Caco-2 (cell line): ENCODE results near the gene MOCS1. TPM values are rescaled to one million over a fixed set of nuclear protein-coding genes. Genes with fewer than 3 reads are reported as not detected.
A peak's percentile ranks its signal among the peaks of the same experiment; 100 is the strongest.

Experiments
- BruUV-seq: library from RNA; stranded (reverse); fragments of 400-500 nt; replicated peaks from 2 replicates; lab custom pipeline; 2021; lab: Mats Ljungman, UMichigan
- CTCF ChIA-PET: fragments of 300-600 bp; sonication (Branson Sonifier 250); formaldehyde crosslinking; loops from one replicate; lab custom pipeline; 2022; ENCODE audit warnings: antibody characterized with exemption; lab: Charles Lee
- POLR2A ChIA-PET: fragments of 300-600 bp; sonication (Branson Sonifier 250); formaldehyde crosslinking; loops from one replicate; lab custom pipeline; 2022; ENCODE audit warnings: antibody characterized with exemption; lab: Charles Lee
- DNase-seq, 2 experiments: peaks; one replicate each; pipeline versions ENCODE4 v3.0.0 to v3.0.0-alpha.2; 2020 to 2022
- H3K27me3 ChIP-seq: replicated peaks from 2 replicates; pipeline ENCODE4 v1.6.0; 2011; ENCODE audit warnings: low read length; ENCODE audit not compliant: control insufficient read depth, insufficient read depth
- H3K36me3 ChIP-seq: 2 replicates; pipeline ENCODE4 v1.5.1; 2011; ENCODE audit warnings: low read length; ENCODE audit not compliant: control insufficient read depth, insufficient read depth
- H3K4me1 ChIP-seq: fragments of 250-450 bp; sonication (Bioruptor Pico); 2 replicates; pipeline ENCODE4 v1.5.1; 2020; ENCODE audit warnings: mild to moderate bottlenecking
- H3K4me3 ChIP-seq: 2 replicates; pipeline ENCODE4 v1.5.1; 2011; ENCODE audit warnings: low read depth, mild to moderate bottlenecking, control low read depth, low read length
- H3K9me3 ChIP-seq: fragments of 250-450 bp; sonication (Bioruptor Pico); 2 replicates; pipeline ENCODE4 v1.5.1; 2020; ENCODE audit warnings: mild to moderate bottlenecking, moderate library complexity
- H3K27ac Mint-ChIP-seq: one replicate; pipeline ENCODE4 v1.8.0; 2022; ENCODE audit warnings: mixed read lengths; ENCODE audit not compliant: unreplicated experiment
- H3K27me3 Mint-ChIP-seq: one replicate; pipeline ENCODE4 v1.8.0; 2022; ENCODE audit warnings: mixed read lengths; ENCODE audit not compliant: insufficient read depth, unreplicated experiment
- H3K36me3 Mint-ChIP-seq: one replicate; pipeline ENCODE4 v1.8.0; 2022; ENCODE audit warnings: mild to moderate bottlenecking, mixed read lengths; ENCODE audit not compliant: insufficient read depth, unreplicated experiment
- H3K4me1 Mint-ChIP-seq: one replicate; pipeline ENCODE4 v1.8.0; 2022; ENCODE audit warnings: low read depth, mixed read lengths; ENCODE audit not compliant: unreplicated experiment
- H3K4me3 Mint-ChIP-seq: one replicate; pipeline ENCODE4 v1.8.0; 2022; ENCODE audit warnings: mild to moderate bottlenecking, moderate library complexity, mixed read lengths; ENCODE audit not compliant: unreplicated experiment
- H3K9me3 Mint-ChIP-seq: one replicate; pipeline ENCODE4 v1.8.0; 2022; ENCODE audit warnings: mixed read lengths; ENCODE audit not compliant: unreplicated experiment
- CTCF ChIP-seq, 2 experiments: fragments of 200-600 bp in 1 of 2; IDR thresholded peaks; 1 replicate in 1 of 2; 2 replicates in 1 of 2; pipeline versions ENCODE4 v1.5.1 to v1.8.0; 2011 to 2022; ENCODE audit warnings: antibody characterized with exemption in 1 of 2, control low read depth in 1 of 2, inconsistent platforms in 1 of 2, low read depth in 1 of 2, low read length in 1 of 2, mild to moderate bottlenecking in 1 of 2, moderate library complexity in 1 of 2; ENCODE audit not compliant: insufficient read depth in 1 of 2, severe bottlenecking in 1 of 2, unreplicated experiment in 1 of 2
- intact Hi-C: fragments of 100-400 bp; cut with micrococcal nuclease; formaldehyde crosslinking; loops from one replicate; pipeline ENCODE4 v1.10.0; 2022; ENCODE audit not compliant: unreplicated experiment
- total RNA-seq: library from RNA; stranded (reverse); gene quantifications from 2 replicates; pipeline ENCODE4 v1.2.3, GENCODE V29; 2022

The MOCS1 gene
- total RNA-seq, 1 experiment from 2014 or later, result 44.7 TPM

GRCh38 chr6:39925931-39926290, 8.4 kb downstream of the MOCS1 start:
- no peak for TF ChIP-seq CTCF (IDR thresholded peaks at IDR 0.05; ENCODE audit: insufficient read depth in 1 of 2, low read depth in 1 of 2, low read length in 1 of 2, severe bottlenecking in 1 of 2, unreplicated experiment in 1 of 2)
- peaks cover 90% of the 10 kb centered on the region for H3K36me3 Mint-ChIP-seq
- intact Hi-C loops, result no loop called here
- H3K27ac Mint-ChIP-seq, result peak overlapping the region; percentile 84
- Histone ChIP-seq H3K9me3 (peaks cover 15% of the 10 kb centered on the region), H3K4me1 (no peaks in the 10 kb centered on the region), H3K4me3 (no peak overlapping the region), H3K27me3 (no peaks in the 10 kb centered on the region), H3K36me3 (peaks cover 22% of the 10 kb centered on the region)
- peaks cover 6% of the 10 kb centered on the region for H3K27me3 Mint-ChIP-seq
- H3K9me3 Mint-ChIP-seq, result peaks cover 9% of the 10 kb centered on the region
- no peaks in the 10 kb centered on the region for H3K4me1 Mint-ChIP-seq
- BruUV-seq, result no TSS peak
- POLR2A ChIA-PET, result interaction anchor here (0.6 kb wide), 1 partner anchor 1882 kb away, joined by 3 read pairs; no protein-coding TSS in a partner anchor
- H3K4me3 Mint-ChIP-seq, result peak overlapping the region; percentile 55
- CTCF ChIA-PET, result no interaction called here
- no peak for DNase-seq

- Mint-ChIP-seq H3K27me3 (peaks cover 6% of the 10 kb centered on the region), H3K4me1 (no peaks in the 10 kb centered on the region), H3K4me3 (no peak overlapping the region), H3K27ac (peak overlapping the region; percentile 84), H3K9me3 (peaks cover 9% of the 10 kb centered on the region), H3K36me3 (peaks cover 96% of the 10 kb centered on the region)
- ChIA-PET POLR2A (interaction anchor here (0.6 kb wide), 1 partner anchor 1881 kb away, joined by 3 read pairs; no protein-coding TSS in a partner anchor), CTCF (no interaction called here)
- no peak for DNase-seq
- H3K36me3 ChIP-seq, result peaks cover 22% of the 10 kb centered on the region
- no TSS peak for BruUV-seq
- H3K27me3 ChIP-seq, result no peaks in the 10 kb centered on the region
- intact Hi-C loops, result no loop called here
- peaks cover 15% of the 10 kb centered on the region for H3K9me3 ChIP-seq
- peaks cover 3% of the 10 kb centered on the region for H3K4me1 ChIP-seq
- no peak for TF ChIP-seq CTCF (IDR thresholded peaks at IDR 0.05; ENCODE audit: insufficient read depth in 1 of 2, low read depth in 1 of 2, low read length in 1 of 2, severe bottlenecking in 1 of 2, unreplicated experiment in 1 of 2)
- no peak overlapping the region for H3K4me3 ChIP-seq
Observed at GRCh38 chr6:39925191-39925930, 8.9 kb downstream of the MOCS1 start.

- Mint-ChIP-seq H3K27ac (peak overlapping the region; percentile 57), H3K4me3 (no peak overlapping the region), H3K36me3 (peaks cover 96% of the 10 kb centered on the region), H3K27me3 (peaks cover 6% of the 10 kb centered on the region), H3K4me1 (no peaks in the 10 kb centered on the region), H3K9me3 (peaks cover 13% of the 10 kb centered on the region)
- Histone ChIP-seq H3K27me3 (no peaks in the 10 kb centered on the region), H3K36me3 (peaks cover 19% of the 10 kb centered on the region), H3K9me3 (peaks cover 23% of the 10 kb centered on the region), H3K4me1 (peaks cover 14% of the 10 kb centered on the region), H3K4me3 (no peak overlapping the region)
- ChIA-PET POLR2A (no interaction called here), CTCF (no interaction called here)
- no peak for TF ChIP-seq CTCF (IDR thresholded peaks at IDR 0.05; ENCODE audit: insufficient read depth in 1 of 2, low read depth in 1 of 2, low read length in 1 of 2, severe bottlenecking in 1 of 2, unreplicated experiment in 1 of 2)
- intact Hi-C loops, result no loop called here
- DNase-seq, result no peak
- BruUV-seq, result no TSS peak
Observed at GRCh38 chr6:39924283-39924682, 10.0 kb downstream of the MOCS1 start.
